GM12865 (cell line): Measurements from ENCODE around the gene ADCY5.

Experiments used
- DNase-seq: peaks from one replicate; pipeline ENCODE4 v3.0.0; 2010; ENCODE audit warnings: low read depth
- H3K4me3 ChIP-seq: 2 replicates; pipeline ENCODE4 v1.5.1; 2011; ENCODE audit warnings: mild to moderate bottlenecking, low read depth, low read length, control low read depth
- TF ChIP-seq, protein P1 (sequence below): IDR thresholded peaks from 2 replicates; pipeline ENCODE4 v1.5.1; 2011; ENCODE audit warnings: low read length, control low read depth, low read depth, inconsistent platforms; ENCODE audit not compliant: insufficient read depth; ENCODE audit errors: missing control alignments

Gene ADCY5

DNA sequence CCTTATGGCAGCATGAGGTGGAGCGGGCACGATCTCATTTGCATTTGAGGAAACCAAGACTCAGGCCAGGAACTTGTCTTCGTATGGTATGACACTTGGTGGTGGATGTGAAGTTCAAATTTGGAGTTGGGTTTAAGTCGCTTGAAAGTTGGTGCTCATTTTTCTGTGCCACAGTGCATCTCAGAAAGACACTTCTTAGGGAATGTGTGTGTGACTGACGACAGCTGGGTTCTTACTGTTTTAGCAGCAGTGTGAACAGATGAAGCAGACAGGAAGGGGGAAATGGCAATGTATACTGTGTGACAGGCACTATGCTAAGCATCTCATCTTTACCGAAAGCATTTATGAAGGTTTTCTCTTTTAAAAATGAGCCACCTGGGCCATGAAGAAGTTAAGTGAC lies 171.8 kb downstream of the ADCY5 start:
- TF ChIP-seq, protein P1, sequence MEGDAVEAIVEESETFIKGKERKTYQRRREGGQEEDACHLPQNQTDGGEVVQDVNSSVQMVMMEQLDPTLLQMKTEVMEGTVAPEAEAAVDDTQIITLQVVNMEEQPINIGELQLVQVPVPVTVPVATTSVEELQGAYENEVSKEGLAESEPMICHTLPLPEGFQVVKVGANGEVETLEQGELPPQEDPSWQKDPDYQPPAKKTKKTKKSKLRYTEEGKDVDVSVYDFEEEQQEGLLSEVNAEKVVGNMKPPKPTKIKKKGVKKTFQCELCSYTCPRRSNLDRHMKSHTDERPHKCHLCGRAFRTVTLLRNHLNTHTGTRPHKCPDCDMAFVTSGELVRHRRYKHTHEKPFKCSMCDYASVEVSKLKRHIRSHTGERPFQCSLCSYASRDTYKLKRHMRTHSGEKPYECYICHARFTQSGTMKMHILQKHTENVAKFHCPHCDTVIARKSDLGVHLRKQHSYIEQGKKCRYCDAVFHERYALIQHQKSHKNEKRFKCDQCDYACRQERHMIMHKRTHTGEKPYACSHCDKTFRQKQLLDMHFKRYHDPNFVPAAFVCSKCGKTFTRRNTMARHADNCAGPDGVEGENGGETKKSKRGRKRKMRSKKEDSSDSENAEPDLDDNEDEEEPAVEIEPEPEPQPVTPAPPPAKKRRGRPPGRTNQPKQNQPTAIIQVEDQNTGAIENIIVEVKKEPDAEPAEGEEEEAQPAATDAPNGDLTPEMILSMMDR: no peak
- no peak overlapping the region for H3K4me3 ChIP-seq
- DNase-seq: no peak

DNA sequence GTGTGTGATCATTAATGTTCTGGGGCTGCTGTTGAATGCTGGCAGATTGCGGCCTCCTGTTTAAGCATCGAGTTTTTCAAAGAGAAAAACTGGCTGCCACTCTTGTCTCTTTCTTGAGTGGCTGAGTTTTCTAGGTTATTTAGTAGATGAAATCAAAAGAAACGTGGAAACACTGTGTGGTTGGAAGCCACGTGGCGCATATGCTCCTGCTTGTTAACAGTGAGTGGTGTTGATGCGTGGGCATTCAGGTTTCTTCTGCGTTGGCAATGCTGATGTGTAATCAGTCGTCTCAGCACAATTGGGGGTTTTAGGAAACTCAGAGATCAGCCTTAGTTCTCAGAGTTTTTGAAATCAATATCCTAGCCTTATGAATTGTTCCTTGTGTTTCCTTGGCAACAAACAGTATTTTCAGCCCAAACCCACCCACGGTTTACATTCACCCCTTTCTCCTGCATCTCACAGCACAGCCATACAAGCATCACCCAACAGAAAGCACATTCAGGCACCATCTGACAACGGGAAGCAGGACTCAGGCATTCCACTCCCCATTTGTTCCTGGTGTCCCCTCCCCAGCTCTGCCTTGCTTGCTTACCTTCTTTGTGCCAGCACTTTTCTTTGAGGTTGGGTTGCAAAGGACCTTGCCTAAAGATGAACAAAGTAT lies 172.4 kb downstream of the ADCY5 start:
- no peak for DNase-seq
- H3K4me3 ChIP-seq: no peak overlapping the region
- TF ChIP-seq, protein P1: no peak

DNA sequence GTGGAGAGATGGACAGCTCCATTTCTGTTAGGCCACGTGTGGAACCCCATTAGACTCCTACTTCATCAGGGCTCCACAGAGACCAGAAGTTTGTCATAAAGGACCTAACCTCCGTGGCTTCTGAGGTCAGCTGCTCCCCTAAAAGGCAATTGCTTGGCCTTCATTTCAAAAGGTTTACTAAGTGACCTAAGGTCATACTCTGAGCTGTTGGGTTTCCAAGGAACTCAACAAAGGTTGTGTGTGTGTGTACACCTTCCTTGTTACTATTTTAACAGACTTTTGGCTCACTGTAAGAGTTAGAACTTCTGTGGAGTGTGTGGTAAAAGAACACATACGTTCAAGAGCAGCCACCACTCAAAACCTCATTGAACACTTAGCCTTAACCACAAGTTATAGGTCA lies 173.2 kb downstream of the ADCY5 start:
- TF ChIP-seq, protein P1: no peak
- no peak overlapping the region for H3K4me3 ChIP-seq
- no peak for DNase-seq

DNA sequence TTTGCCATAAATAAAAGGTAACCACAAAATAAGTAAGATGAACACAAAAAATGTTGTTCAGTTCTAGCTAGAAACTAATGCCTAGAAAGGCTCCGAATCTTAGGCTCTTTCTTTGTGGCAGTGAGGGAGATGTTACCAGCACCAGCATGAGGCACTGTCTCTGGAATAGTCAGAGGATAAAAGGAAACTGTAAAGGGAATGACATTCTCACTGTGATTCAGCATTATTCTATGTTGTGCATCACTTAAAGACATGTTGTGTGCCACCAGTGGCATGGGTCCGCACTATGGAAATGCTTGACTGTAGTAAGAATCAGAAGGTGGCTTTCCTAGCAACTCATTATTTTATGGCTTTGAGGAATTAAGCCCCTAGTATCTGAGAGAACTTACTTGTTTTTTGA lies 176.3 kb downstream of the ADCY5 start:
- DNase-seq: no peak
- TF ChIP-seq, protein P1: no peak
- H3K4me3 ChIP-seq: no peak overlapping the region

DNA sequence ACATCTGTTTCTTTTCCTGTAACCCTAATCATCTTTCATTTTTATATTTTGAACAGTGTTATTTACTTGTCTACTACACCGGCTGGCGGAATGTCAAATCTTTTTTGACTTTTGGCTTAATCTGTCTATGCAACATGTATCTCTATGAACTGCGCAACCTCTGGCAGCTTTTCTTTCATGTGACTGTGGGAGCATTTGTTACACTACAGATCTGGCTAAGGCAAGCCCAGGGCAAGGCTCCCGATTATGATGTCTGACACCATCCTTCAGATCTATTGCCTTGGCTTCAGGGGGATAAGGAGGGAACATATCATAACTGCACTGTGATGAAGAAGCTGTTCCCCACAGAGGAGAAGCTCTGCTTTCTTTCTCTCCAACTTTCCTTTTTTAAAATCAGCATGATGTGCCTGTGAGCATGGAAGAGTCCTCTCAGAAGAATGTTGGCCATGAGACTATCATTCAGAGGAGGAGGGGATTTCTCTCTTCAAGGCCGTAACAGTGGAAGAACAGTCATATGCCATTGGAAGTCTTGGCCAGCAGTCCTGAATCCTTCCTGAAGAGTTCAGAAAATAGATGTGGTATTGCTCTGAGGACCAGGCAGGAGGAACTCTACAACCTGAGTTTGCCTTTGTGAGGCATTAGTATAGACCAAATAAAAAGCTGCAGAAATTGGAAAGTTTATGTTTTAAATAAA lies 177.3 kb downstream of the ADCY5 start:
- no peak overlapping the region for H3K4me3 ChIP-seq
- TF ChIP-seq, protein P1: no peak
- no peak for DNase-seq

DNA sequence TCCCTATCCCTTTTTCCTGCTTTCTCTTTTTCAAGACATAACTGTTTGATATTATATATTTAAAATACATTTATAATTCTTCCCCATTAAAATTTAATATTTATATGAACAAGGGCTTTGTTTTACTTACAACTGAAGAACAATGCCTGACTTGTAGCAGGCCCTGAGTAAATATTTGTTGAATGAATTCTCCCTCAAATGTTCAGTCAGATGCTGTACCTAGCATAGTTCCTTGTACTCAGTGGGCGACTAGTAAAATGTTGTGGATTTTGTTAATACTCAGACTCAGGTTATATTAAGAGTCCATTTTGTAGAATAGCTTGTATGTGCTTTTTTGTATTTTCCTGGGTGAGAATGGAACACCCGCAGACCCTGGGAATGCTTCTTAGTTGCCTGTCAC lies 178.1 kb downstream of the ADCY5 start:
- no peak overlapping the region for H3K4me3 ChIP-seq
- no peak for DNase-seq
- TF ChIP-seq, protein P1: no peak
